ENCODE data around the gene APOL4.
A peak's percentile ranks its signal among the peaks of the same experiment; 100 is the strongest.
"Not testable (repeated sequence)": the region's sequence is repeated elsewhere in the genome, so short reads cannot be mapped to it uniquely, and the experiment has no call there.

APOL4 gene

DNA sequence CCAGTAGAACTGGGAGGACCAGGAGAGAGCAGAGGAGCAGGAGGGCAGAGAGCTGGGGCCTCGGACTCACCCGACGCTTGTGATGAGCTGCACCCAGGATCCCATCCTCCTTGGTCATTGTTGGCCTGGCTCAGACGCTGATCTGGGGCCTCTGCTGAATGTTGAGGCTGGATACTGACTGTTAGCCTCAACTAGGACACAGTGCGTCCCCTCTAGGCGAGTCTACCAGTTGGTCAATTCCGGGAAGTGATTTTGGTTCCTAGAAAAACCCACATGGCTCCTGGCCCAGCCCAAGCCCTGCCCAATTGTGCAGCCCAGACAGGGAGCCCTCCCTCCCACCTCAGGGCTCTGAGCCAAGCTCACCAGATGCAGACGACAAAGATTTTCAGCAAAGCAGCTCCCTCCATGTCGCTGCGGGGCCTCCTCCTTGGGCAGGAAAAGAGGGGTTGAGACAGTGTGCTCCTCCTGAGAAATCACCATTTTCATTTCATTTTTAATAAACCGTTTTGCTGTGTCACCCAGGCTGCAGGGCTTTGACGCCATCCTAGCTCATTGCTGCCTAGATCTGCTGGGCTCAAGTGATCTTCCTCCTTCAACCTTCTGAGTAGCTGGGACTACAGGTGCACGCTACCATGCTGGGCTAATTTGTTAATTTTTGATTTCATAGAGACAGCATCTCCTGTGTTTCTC, at the start of gene APOL4:
APOL4 (minus strand) TSS at position 180 of the 690 bp plus-strand sequence; CDS start at position 105, 75 bp downstream.
- Mint-ChIP-seq H3K27me3 (peaks cover 4% of the 10 kb centered on the region), H3K36me3 (no peaks in the 10 kb centered on the region), H3K4me1 (ENCODE audit: low read depth) (peaks cover 16% of the 10 kb centered on the region), H3K4me3 (no peak within 1 kb of the TSS), H3K9me3 (ENCODE audit: low read depth) (no peaks in the 10 kb centered on the region), H3K27ac (no peak within 1 kb of the TSS)

- H3K9me3 Mint-ChIP-seq (ENCODE audit: low read depth): peaks cover 11% of the 10 kb centered on the region
- not testable (repeated sequence) for H3K36me3 Mint-ChIP-seq, H3K27ac Mint-ChIP-seq, H3K27me3 Mint-ChIP-seq, H3K4me3 Mint-ChIP-seq
- peaks cover 34% of the 10 kb centered on the region for H3K4me1 Mint-ChIP-seq (ENCODE audit: low read depth)
Measured at GRCh38 chr22:36250292-36250960, 48.8 kb upstream of the APOL4 start.

GRCh38 chr22:36249160-36249559, 47.6 kb upstream of the APOL4 start:
- Mint-ChIP-seq H3K36me3 (peaks cover 3% of the 10 kb centered on the region), H3K27me3 (no peaks in the 10 kb centered on the region), H3K4me3 (no peak overlapping the region), H3K27ac (no peak overlapping the region), H3K9me3 (ENCODE audit: low read depth) (peaks cover 11% of the 10 kb centered on the region), H3K4me1 (ENCODE audit: low read depth) (peaks cover 24% of the 10 kb centered on the region)

GRCh38 chr22:36247955-36248354, 46.3 kb upstream of the APOL4 start:
- H3K4me1 Mint-ChIP-seq (ENCODE audit: low read depth): peaks cover 13% of the 10 kb centered on the region
- peaks cover 2% of the 10 kb centered on the region for H3K36me3 Mint-ChIP-seq
- no peaks in the 10 kb centered on the region for H3K27me3 Mint-ChIP-seq
- no peak overlapping the region for H3K4me3 Mint-ChIP-seq
- H3K27ac Mint-ChIP-seq: no peak overlapping the region
- peaks cover 11% of the 10 kb centered on the region for H3K9me3 Mint-ChIP-seq (ENCODE audit: low read depth)

- Mint-ChIP-seq H3K27me3 (no peaks in the 10 kb centered on the region), H3K9me3 (ENCODE audit: low read depth) (peaks cover 16% of the 10 kb centered on the region), H3K4me3 (no peak overlapping the region), H3K36me3 (peaks cover 2% of the 10 kb centered on the region), H3K27ac (no peak overlapping the region), H3K4me1 (ENCODE audit: low read depth) (peaks cover under 1% of the 10 kb centered on the region)
Measured at GRCh38 chr22:36246718-36247117, 45.1 kb upstream of the APOL4 start.

- H3K36me3 Mint-ChIP-seq: peaks cover 2% of the 10 kb centered on the region
- H3K4me3 Mint-ChIP-seq: no peak overlapping the region
- no peak overlapping the region for H3K27ac Mint-ChIP-seq
- peaks cover 16% of the 10 kb centered on the region for H3K9me3 Mint-ChIP-seq (ENCODE audit: low read depth)
- H3K4me1 Mint-ChIP-seq (ENCODE audit: low read depth): no peaks in the 10 kb centered on the region
- H3K27me3 Mint-ChIP-seq: no peaks in the 10 kb centered on the region
Measured at GRCh38 chr22:36245805-36246356, 44.3 kb upstream of the APOL4 start.

DNA sequence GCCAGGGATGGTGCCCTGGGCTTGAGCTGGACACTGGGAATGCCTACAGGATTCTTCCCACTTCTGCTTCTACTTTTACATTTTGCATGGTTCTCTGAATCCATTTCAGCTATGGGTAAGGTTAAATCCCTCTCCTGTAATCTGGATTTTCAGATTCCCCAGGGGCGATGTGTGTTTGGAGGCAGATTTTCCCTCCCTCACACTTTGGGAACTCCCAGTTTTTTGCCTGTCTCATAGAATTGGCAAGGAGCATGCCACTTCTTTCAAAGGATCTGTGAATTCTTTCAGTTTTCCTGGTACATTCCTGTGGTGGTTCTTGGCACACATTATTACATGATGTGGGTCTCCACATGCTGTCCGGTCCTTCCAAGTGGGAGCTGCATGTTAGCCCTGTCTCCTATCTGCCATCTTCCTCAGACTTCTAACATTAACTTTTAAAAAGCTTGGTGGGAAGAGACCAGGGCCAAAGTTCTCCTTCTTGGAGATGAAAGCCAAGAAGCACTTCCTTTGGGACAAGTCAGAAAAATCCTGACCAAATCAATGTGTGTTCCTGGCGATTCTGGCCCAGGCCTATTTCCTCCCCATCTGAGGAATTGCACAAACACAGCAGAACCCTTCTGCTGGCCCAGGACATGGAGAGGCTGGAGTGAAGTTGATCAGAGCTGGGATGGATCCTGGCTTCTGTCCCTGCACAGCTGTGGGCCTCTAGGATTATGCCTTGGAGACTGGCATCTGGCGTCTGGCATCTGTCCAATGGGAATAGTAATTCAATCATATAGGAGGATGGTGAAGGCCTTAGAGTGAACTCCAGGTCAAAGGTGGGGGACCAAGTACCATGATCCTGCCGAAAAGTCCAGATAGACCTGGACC, 43.1 kb upstream of the APOL4 start:
- Mint-ChIP-seq H3K4me3 (no peak overlapping the region), H3K9me3 (ENCODE audit: low read depth) (peaks cover 16% of the 10 kb centered on the region), H3K27ac (no peak overlapping the region), H3K27me3 (no peaks in the 10 kb centered on the region), H3K36me3 (peaks cover 2% of the 10 kb centered on the region), H3K4me1 (ENCODE audit: low read depth) (peaks cover 6% of the 10 kb centered on the region)

- Mint-ChIP-seq H3K9me3 (ENCODE audit: low read depth) (peaks cover 13% of the 10 kb centered on the region), H3K27me3 (no peaks in the 10 kb centered on the region), H3K4me3 (no peak overlapping the region), H3K27ac (no peak overlapping the region), H3K4me1 (ENCODE audit: low read depth) (peaks cover 13% of the 10 kb centered on the region), H3K36me3 (peaks cover 2% of the 10 kb centered on the region)
Measured at GRCh38 chr22:36243986-36244385, 42.4 kb upstream of the APOL4 start.

DNA sequence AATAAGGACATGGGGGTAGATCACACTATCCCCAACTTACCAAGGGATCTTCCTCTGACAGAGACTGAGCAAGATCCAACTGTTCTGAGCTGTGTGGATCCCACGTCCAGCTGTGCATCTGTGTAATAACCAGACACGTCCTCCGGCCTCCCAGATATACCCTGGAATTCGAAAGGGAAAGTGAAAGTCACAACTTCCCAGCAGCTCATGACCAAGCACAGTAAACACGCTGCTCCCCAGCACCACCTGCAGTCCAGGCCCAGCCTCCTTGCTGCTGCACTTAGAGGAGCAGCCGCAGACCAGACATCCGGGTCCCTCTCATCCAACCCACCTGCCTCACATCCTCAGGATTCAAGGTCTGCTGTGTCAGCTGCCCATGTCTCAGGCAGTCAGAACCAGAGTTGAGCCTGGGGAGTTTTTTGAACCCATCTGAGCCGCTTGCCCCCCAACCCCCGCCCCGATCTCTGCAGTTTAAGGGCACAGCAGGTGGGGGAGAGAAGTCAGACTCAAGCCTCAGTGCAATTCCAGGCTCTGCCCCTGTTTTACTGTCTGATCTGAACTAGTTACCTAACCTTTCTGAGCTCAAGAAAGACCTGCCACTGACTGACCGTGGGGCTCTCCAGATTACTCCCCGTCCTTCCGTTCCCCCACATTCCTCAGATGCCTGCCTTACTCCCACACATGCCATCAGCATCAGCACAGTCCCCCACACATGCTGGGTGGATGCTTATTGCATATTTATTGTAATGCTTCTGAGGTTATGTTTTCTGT, 38.0 kb upstream of the APOL4 start, which contains the start of gene APOL2:
APOL2 (minus strand) TSS at position 127 of the 771 bp plus-strand sequence. CDS start 6,365 bp downstream, outside the sequence.
- Mint-ChIP-seq H3K4me1 (ENCODE audit: low read depth) (peaks cover 50% of the 10 kb centered on the region), H3K4me3 (peak within 1 kb of the TSS; percentile 96), H3K27ac (peak within 1 kb of the TSS; percentile 98), H3K27me3 (no peaks in the 10 kb centered on the region), H3K36me3 (peaks cover 16% of the 10 kb centered on the region), H3K9me3 (ENCODE audit: low read depth) (peaks cover 4% of the 10 kb centered on the region)

DNA sequence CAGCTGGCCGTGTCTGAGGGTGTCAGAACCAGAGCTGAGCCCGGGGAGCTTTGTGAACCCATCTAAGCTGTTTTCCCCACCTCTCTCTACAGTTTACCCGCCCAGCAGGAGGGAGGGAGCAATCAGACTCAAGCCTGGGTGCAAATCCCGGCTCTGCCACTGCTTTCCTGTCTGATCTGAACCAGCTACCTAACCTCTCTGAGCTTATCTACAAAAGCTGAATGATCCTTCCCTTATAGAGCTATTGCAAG, 37.5 kb upstream of the APOL4 start:
- Mint-ChIP-seq H3K4me1 (ENCODE audit: low read depth) (peaks cover 54% of the 10 kb centered on the region), H3K27me3 (no peaks in the 10 kb centered on the region), H3K9me3 (ENCODE audit: low read depth) (peaks cover 4% of the 10 kb centered on the region), H3K27ac (peak overlapping the region; percentile 98), H3K36me3 (peaks cover 17% of the 10 kb centered on the region), H3K4me3 (peak overlapping the region; percentile 96)

DNA sequence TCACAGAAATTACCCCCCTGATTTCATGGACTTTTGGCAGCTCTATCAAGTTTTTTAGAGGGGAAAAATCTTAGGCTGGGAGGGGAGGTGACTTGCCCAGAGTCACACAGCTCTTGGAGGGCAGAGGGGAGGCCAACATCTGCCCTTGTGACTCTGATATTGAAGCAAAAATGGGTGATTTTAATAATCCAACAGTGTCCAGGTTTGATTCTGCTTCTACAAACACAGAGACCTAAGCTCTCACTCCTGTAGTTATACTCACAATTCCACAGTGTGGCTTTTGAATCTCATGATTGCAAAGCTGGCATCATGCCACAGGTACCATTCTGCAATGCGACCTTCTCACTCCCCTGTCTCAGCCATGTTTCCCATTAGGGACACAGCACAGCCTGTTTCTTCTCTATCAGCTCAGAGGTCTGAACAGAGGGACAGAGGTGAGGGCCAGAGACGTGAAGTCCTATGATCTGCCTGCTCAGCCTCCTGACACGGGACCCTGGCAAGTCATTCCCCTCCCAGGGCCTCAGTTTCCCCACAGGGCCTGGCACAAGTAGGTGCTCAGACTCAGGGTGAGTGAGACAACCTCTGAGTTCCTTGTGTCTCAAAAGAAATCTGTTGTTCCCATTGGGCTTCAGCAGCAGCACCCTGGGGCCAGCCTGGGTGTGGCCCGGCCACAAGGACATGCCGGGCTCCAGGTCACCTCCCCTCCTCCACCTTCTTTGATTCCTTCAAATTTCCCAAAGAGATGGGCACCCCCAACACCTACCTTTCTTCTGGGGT, 37.0 kb upstream of the APOL4 start:
- Mint-ChIP-seq H3K36me3 (peaks cover 17% of the 10 kb centered on the region), H3K4me3 (peak overlapping the region; percentile 96), H3K27me3 (no peaks in the 10 kb centered on the region), H3K27ac (peak overlapping the region; percentile 98), H3K9me3 (ENCODE audit: low read depth) (peaks cover 4% of the 10 kb centered on the region), H3K4me1 (ENCODE audit: low read depth) (peaks cover 54% of the 10 kb centered on the region)

DNA sequence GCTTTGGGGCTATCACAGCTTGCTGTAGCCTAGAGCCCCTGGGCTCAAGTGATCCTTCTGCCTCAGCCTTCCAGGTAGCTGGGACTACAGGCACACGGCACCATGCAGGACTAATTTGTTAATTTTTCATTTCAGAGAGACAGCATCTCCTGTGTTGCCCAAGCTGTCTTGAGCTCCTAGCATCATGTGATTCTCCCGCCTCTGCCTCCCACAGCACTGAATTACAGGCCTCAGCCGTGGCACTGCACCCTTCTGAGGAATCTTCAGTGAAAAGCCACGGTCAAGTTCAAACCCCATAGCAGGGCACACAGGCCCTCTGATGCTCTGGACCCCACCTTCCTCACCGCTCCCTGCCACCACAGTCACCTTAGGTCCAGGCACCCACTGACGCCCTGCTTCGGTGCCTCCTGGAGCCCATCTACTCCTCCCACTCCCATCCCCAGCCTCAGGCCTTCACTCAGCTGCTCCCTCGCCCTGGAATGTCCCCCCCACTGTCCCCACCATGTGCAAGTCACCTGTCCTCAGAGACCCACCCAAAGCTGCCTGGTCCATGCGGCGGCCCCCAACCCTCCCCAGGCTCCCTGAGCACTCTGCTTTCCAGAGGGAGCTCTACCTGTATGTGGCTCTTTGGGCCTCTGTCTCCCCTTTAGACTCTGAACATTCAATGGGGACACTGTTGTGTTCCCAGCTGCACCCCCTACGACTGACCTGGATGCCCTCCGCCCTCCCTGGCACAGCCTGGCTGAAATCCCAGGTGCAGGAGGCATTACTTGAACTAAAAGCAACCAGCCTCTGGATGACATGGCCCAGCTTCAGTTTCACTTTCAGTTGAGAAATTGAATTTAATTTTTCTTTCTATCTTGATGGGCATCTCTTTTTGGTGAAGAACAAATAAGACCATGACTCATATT, 36.1 kb upstream of the APOL4 start:
- H3K9me3 Mint-ChIP-seq (ENCODE audit: low read depth): peaks cover 4% of the 10 kb centered on the region
- H3K27me3 Mint-ChIP-seq: no peaks in the 10 kb centered on the region
- peak overlapping the region; percentile 98 for H3K27ac Mint-ChIP-seq
- H3K36me3 Mint-ChIP-seq: peaks cover 17% of the 10 kb centered on the region
- peaks cover 54% of the 10 kb centered on the region for H3K4me1 Mint-ChIP-seq (ENCODE audit: low read depth)
- H3K4me3 Mint-ChIP-seq: peak overlapping the region; percentile 96

Measured in activated naive CD8-positive, alpha-beta T cell (primary cell).